HEK293 (cell line): Measurements from ENCODE around the gene SAMD9.
A peak's percentile ranks its signal among the peaks of the same experiment; 100 is the strongest.
"Not testable (repeated sequence)": the region's sequence is repeated elsewhere in the genome, so short reads cannot be mapped to it uniquely, and the experiment has no call there.

Experiments used
- CTCF ChIA-PET: fragments of 350-600 bp; formaldehyde crosslinking; extraction: SDS; loops from one replicate; lab custom pipeline; 2021; ENCODE audit warnings: antibody characterized with exemption; lab: Yijun Ruan, JAX
- POLR2A ChIA-PET: fragments of 300-600 bp; formaldehyde crosslinking; extraction: SDS; loops from one replicate; lab custom pipeline; 2020; ENCODE audit warnings: antibody characterized with exemption, inconsistent platforms; lab: Yijun Ruan, JAX
- H3K27ac ChIP-seq: fragments of 200-500 bp; sonication (Bioruptor generic); 2 replicates; pipeline ENCODE4 v1.5.1; 2014; ENCODE audit warnings: low read depth, low read length, control low read depth, inconsistent platforms; ENCODE audit errors: extremely low read depth
- H3K36me3 ChIP-seq, 2 experiments: fragments of 200-500 bp in 1 of 2; sonication (Bioruptor generic) in 1 of 2; 1 replicate in 1 of 2; 2 replicates in 1 of 2; pipeline ENCODE4 v1.5.1; 2014 to 2017; ENCODE audit warnings: inconsistent platforms in 2 of 2, low read length in 2 of 2; ENCODE audit not compliant: control insufficient read depth in 2 of 2, insufficient read depth in 1 of 2
- H3K4me1 ChIP-seq: fragments of 200-500 bp; sonication (Bioruptor generic); 2 replicates; pipeline ENCODE4 v1.5.1; 2014; ENCODE audit warnings: mild to moderate bottlenecking, low read length, inconsistent platforms; ENCODE audit not compliant: control insufficient read depth, insufficient read depth
- H3K4me3 ChIP-seq: 2 replicates; pipeline ENCODE4 v1.5.1; 2011; ENCODE audit warnings: low read depth, mild to moderate bottlenecking, control low read depth, low read length, moderate library complexity
- H3K9me3 ChIP-seq: fragments of 200-500 bp; sonication (Bioruptor generic); 2 replicates; pipeline ENCODE4 v1.5.1; 2014; ENCODE audit warnings: low read depth, low read length, inconsistent platforms; ENCODE audit not compliant: control insufficient read depth, insufficient read depth
- GLIS2 ChIP-seq: fragments of 450-650 bp; formaldehyde crosslinking; IDR thresholded peaks from 2 replicates; pipeline ENCODE4 v1.5.1; 2016; ENCODE audit warnings: missing biosample characterization, missing genetic modification characterization
- KLF17 ChIP-seq: fragments of 450-650 bp; formaldehyde crosslinking; IDR thresholded peaks from 2 replicates; pipeline ENCODE4 v1.5.1; 2016; ENCODE audit warnings: missing biosample characterization, missing genetic modification characterization
- KLF7 ChIP-seq: fragments of 450-650 bp; formaldehyde crosslinking; IDR thresholded peaks from 2 replicates; pipeline ENCODE4 v1.5.1; 2016; ENCODE audit warnings: missing biosample characterization, missing genetic modification characterization, borderline replicate concordance
- PRDM10 ChIP-seq: fragments of 450-650 bp; formaldehyde crosslinking; IDR thresholded peaks from 2 replicates; pipeline ENCODE4 v1.5.1; 2016; ENCODE audit warnings: missing biosample characterization, missing genetic modification characterization
- WT1 ChIP-seq: fragments of 450-650 bp; formaldehyde crosslinking; IDR thresholded peaks from 2 replicates; pipeline ENCODE4 v1.5.1; 2016; ENCODE audit warnings: missing biosample characterization, missing genetic modification characterization
- ZBTB8A ChIP-seq: fragments of 450-650 bp; formaldehyde crosslinking; IDR thresholded peaks from 2 replicates; pipeline ENCODE4 v1.5.1; 2016; ENCODE audit warnings: missing biosample characterization, missing genetic modification characterization
- ZNF112 ChIP-seq: fragments of 450-650 bp; formaldehyde crosslinking; IDR thresholded peaks from 2 replicates; pipeline ENCODE4 v1.5.0; 2017; ENCODE audit warnings: missing biosample characterization, missing genetic modification characterization
- ZNF155 ChIP-seq: fragments of 450-650 bp; formaldehyde crosslinking; IDR thresholded peaks from 2 replicates; pipeline ENCODE4 v1.5.1; 2016; ENCODE audit warnings: missing biosample characterization, missing genetic modification characterization
- ZNF223 ChIP-seq: fragments of 450-650 bp; formaldehyde crosslinking; IDR thresholded peaks from 2 replicates; pipeline ENCODE4 v1.5.1; 2016; ENCODE audit warnings: missing biosample characterization, missing genetic modification characterization
- ZNF433 ChIP-seq: fragments of 450-650 bp; formaldehyde crosslinking; IDR thresholded peaks from 2 replicates; pipeline ENCODE4 v1.5.1; 2016; ENCODE audit warnings: missing biosample characterization, missing genetic modification characterization, low read depth
- ZNF48 ChIP-seq: fragments of 450-650 bp; formaldehyde crosslinking; IDR thresholded peaks from 2 replicates; pipeline ENCODE4 v1.5.1; 2016; ENCODE audit warnings: missing biosample characterization, missing genetic modification characterization
- ZNF518A ChIP-seq: fragments of 450-650 bp; formaldehyde crosslinking; conservative IDR thresholded peaks from 2 replicates; pipeline ENCODE4 v1.5.1; 2016; ENCODE audit warnings: low read depth, missing biosample characterization, missing genetic modification characterization
- ZNF621 ChIP-seq: fragments of 450-650 bp; formaldehyde crosslinking; IDR thresholded peaks from 2 replicates; pipeline ENCODE4 v1.5.1; 2017; ENCODE audit warnings: missing biosample characterization, missing genetic modification characterization
- ZNF654 ChIP-seq: fragments of 450-650 bp; formaldehyde crosslinking; IDR thresholded peaks from 2 replicates; pipeline ENCODE4 v1.5.1; 2016; ENCODE audit warnings: low read depth, missing biosample characterization, missing genetic modification characterization
- ZNF692 ChIP-seq: fragments of 450-650 bp; formaldehyde crosslinking; IDR thresholded peaks from 2 replicates; pipeline ENCODE4 v1.5.1; 2016; ENCODE audit warnings: missing biosample characterization, missing genetic modification characterization
- ZNF777 ChIP-seq: fragments of 450-650 bp; formaldehyde crosslinking; IDR thresholded peaks from 2 replicates; pipeline ENCODE4 v1.5.1; 2017; ENCODE audit warnings: missing biosample characterization, missing genetic modification characterization, borderline replicate concordance
- ZSCAN5A ChIP-seq: fragments of 450-650 bp; formaldehyde crosslinking; IDR thresholded peaks from 2 replicates; pipeline ENCODE4 v1.5.1; 2016; ENCODE audit warnings: missing biosample characterization, missing genetic modification characterization

The SAMD9 gene

GRCh38 chr7:93092757-93093370 lies 24.9 kb downstream of the SAMD9 start:
- Histone ChIP-seq H3K4me1 (no peaks in the 10 kb centered on the region), H3K36me3 (no peaks in the 10 kb centered on the region), H3K4me3 (no peak overlapping the region), H3K27ac (no peak overlapping the region), H3K9me3 (no peaks in the 10 kb centered on the region)
- TF ChIP-seq ZNF692 (tag by site-specific recombination) (no peak), ZNF654 (tag by site-specific recombination) (peak; percentile 45)
- CTCF ChIA-PET, result interaction anchor here (0.6 to 3.8 kb wide), 4 partner anchors 16 to 812 kb away, joined by 3 to 12 read pairs (median 3); partner anchors contain the start of genes HEPACAM2 and VPS50
- POLR2A ChIA-PET, result no interaction called here

GRCh38 chr7:93073357-93073756 lies 44.4 kb downstream of the SAMD9 start:
- H3K9me3 ChIP-seq, H3K36me3 ChIP-seq, H3K4me3 ChIP-seq, CTCF ChIA-PET, POLR2A ChIA-PET, H3K27ac ChIP-seq, H3K4me1 ChIP-seq: not testable (repeated sequence)

GRCh38 chr7:93062599-93062998 lies 55.2 kb downstream of the SAMD9 start:
- Histone ChIP-seq H3K36me3 (no peaks in the 10 kb centered on the region), H3K27ac (no peak overlapping the region), H3K4me1 (no peaks in the 10 kb centered on the region), H3K4me3 (no peak overlapping the region)
- POLR2A ChIA-PET, result no interaction called here
- TF ChIP-seq ZNF223 (tag by site-specific recombination), result no peak
- no peak for TF ChIP-seq ZSCAN5A (tag by site-specific recombination)
- TF ChIP-seq GLIS2, result no peak
- no peak for TF ChIP-seq ZNF155
- TF ChIP-seq ZNF48 (tag by site-specific recombination), result no peak
- no peak for TF ChIP-seq ZNF433 (tag by site-specific recombination)
- TF ChIP-seq KLF17, result no peak
- no peak for TF ChIP-seq PRDM10
- TF ChIP-seq ZNF777 (tag by site-specific recombination), result no peak
- TF ChIP-seq ZBTB8A (tag by site-specific recombination), result no peak
- TF ChIP-seq ZNF518A, result no peak
- no peak for TF ChIP-seq WT1 (tag by site-specific recombination)
- no peak for TF ChIP-seq ZNF112
- TF ChIP-seq KLF7 (tag by site-specific recombination), result no peak
- no peak for TF ChIP-seq ZNF621 (tag by site-specific recombination)
- TF ChIP-seq, all 188 proteins: peak for 0
- CTCF ChIA-PET, result no interaction called here
- no peaks in the 10 kb centered on the region for H3K9me3 ChIP-seq
